Liver (tissue), 9 donors: ENCODE results near the gene ADAMTS20. TPM values are rescaled to one million over a fixed set of nuclear protein-coding genes. Genes with fewer than 3 reads are reported as not detected.

ENCODE experiments used
- DNase-seq: peaks from one replicate; pipeline ENCODE4 v3.0.0-alpha.2; 2017; ENCODE audit warnings: low spot score
- H3K27ac ChIP-seq, 2 donors: one replicate each; pipeline ENCODE4 v1.7.0; 2013; ENCODE audit warnings: inconsistent platforms in 2 of 2, low read length in 2 of 2, control low read depth in 1 of 2, low read depth in 1 of 2, mild to moderate bottlenecking in 1 of 2
- H3K27me3 ChIP-seq, 4 donors: one replicate each; pipeline versions ENCODE4 v1.6.1 to v1.7.0; 2013; ENCODE audit warnings: low read length in 3 of 4, inconsistent platforms in 1 of 4, mild to moderate bottlenecking in 1 of 4, moderate library complexity in 1 of 4; ENCODE audit not compliant: control insufficient read depth in 4 of 4, insufficient read depth in 4 of 4
- H3K36me3 ChIP-seq, 4 donors: one replicate each; pipeline versions ENCODE4 v1.6.1 to v1.7.0; 2013; ENCODE audit warnings: low read length in 3 of 4, mild to moderate bottlenecking in 3 of 4, low read depth in 1 of 4, moderate library complexity in 1 of 4; ENCODE audit not compliant: control insufficient read depth in 4 of 4, insufficient read depth in 3 of 4
- H3K4me1 ChIP-seq, 4 donors: one replicate each; pipeline versions ENCODE4 v1.6.1 to v1.7.0; 2013; ENCODE audit warnings: low read length in 3 of 4, mild to moderate bottlenecking in 3 of 4, moderate library complexity in 1 of 4; ENCODE audit not compliant: control insufficient read depth in 4 of 4, insufficient read depth in 4 of 4
- H3K4me3 ChIP-seq, 3 donors: one replicate each; pipeline versions ENCODE4 v1.6.1 to v1.7.0; 2013; ENCODE audit warnings: low read length in 3 of 3, control low read depth in 1 of 3, low read depth in 1 of 3, mild to moderate bottlenecking in 1 of 3
- H3K9ac ChIP-seq, 2 donors: one replicate each; pipeline ENCODE4 v1.7.0; 2013; ENCODE audit warnings: low read length in 2 of 2, mild to moderate bottlenecking in 2 of 2, moderate library complexity in 2 of 2, control low read depth in 1 of 2, low read depth in 1 of 2
- H3K9me3 ChIP-seq, 4 donors: one replicate each; pipeline versions ENCODE4 v1.6.1 to v1.7.0; 2013; ENCODE audit warnings: low read length in 3 of 4; ENCODE audit not compliant: control insufficient read depth in 4 of 4
- EGR1 ChIP-seq, 2 donors: IDR thresholded peaks; 2 replicates each; pipeline ENCODE4 v1.6.1; 2016 to 2018; ENCODE audit warnings: antibody characterized with exemption in 2 of 2, low read depth in 2 of 2
- FOXA1 ChIP-seq: IDR thresholded peaks from 2 replicates; pipeline ENCODE4 v1.6.1; 2016; ENCODE audit warnings: antibody characterized with exemption
- HNF4A ChIP-seq, 2 donors: conservative IDR thresholded peaks; 2 replicates each; pipeline ENCODE4 v1.6.1; 2016; ENCODE audit warnings: antibody characterized with exemption in 2 of 2, mild to moderate bottlenecking in 2 of 2
- HNF4G ChIP-seq: IDR thresholded peaks from 2 replicates; pipeline ENCODE4 v1.6.1; 2016; ENCODE audit warnings: antibody characterized with exemption
- NR2F2 ChIP-seq: IDR thresholded peaks from 2 replicates; pipeline ENCODE4 v1.6.1; 2016; ENCODE audit warnings: antibody characterized with exemption
- RXRA ChIP-seq, 2 donors: IDR thresholded peaks; 2 replicates each; pipeline ENCODE4 v1.6.1; 2017 to 2018; ENCODE audit warnings: antibody characterized with exemption in 2 of 2, mild to moderate bottlenecking in 1 of 2
- SP1 ChIP-seq: IDR thresholded peaks from 2 replicates; pipeline ENCODE4 v1.6.1; 2018; ENCODE audit warnings: antibody characterized with exemption, mild to moderate bottlenecking
- WGBS: extraction: QIAGEN DNeasy Blood & Tissue Kit; methylation state at CpG from one replicate; pipeline ENCODE4 v1.1.7; 2013; 5-methylcytosine and 5-hydroxymethylcytosine counted together
- polyA plus RNA-seq, 2 donors: library from polyadenylated mRNA; stranded (reverse) in 1 of 2; unstranded in 1 of 2; fragments of 200-250 nt in 1 of 2; fragments of >200 nt in 1 of 2; fragmentation: Nextera tagmentation in 1 of 2; extraction: Ambion mirVana in 1 of 2; gene quantifications; one replicate each; pipeline versions ENCODE4 v1.2.1 to v1.2.3, GENCODE V29; 2013 to 2015
- total RNA-seq, 2 donors: library from RNA; depleted of rRNA; stranded (reverse); fragments of >200 nt; gene quantifications; one replicate each; pipeline ENCODE4 v1.2.3, GENCODE V29; 2014
- TF ChIP-seq, protein P1 (sequence below): IDR thresholded peaks from 2 replicates; pipeline ENCODE4 v1.6.1; 2016; ENCODE audit warnings: antibody characterized with exemption
- TF ChIP-seq, protein P2 (sequence below): IDR thresholded peaks from 2 replicates; pipeline ENCODE4 v1.6.1; 2016; ENCODE audit warnings: antibody characterized with exemption
- TF ChIP-seq, protein P3 (sequence below): IDR thresholded peaks from 2 replicates; pipeline ENCODE4 v1.6.1; 2016; ENCODE audit warnings: antibody characterized with exemption
- TF ChIP-seq, protein P4 (sequence below): IDR thresholded peaks from 2 replicates; pipeline ENCODE4 v1.6.1; 2016; ENCODE audit warnings: antibody characterized with exemption, mild to moderate bottlenecking
- TF ChIP-seq, protein P5 (sequence below): fragments of 150-350 bp; IDR thresholded peaks from 2 replicates; pipeline ENCODE4 v1.5.1; 2017; ENCODE audit warnings: improper control_type of control experiment, low read depth, low read length; ENCODE audit not compliant: missing input control
- donor health status: healthy.
- donor health status: healthy.
- donor health status: healthy.
- donor health status: healthy.
- donor health status: healthy.

The ADAMTS20 gene
- total and polyA plus RNA-seq, 4 donors = 0.05 TPM; not detected in 3

DNA sequence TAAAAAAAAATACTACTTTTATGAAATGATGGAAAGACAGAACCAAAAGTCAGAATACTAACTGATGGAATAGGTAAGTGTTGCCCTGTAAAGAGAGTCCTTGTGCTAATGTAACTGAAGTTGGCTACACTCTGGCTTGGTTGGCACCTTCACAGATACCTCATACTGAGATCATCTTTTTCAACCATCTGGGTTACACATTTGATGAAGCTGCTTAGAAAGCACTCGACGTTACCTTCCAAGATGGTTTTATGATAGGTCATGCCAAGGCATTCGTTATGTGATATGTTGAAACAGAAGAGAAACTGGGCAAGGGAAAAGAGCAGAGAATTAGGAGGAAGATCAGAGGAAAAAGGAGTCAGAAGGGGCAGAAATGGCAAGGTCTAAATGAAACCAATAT, 203.8 kb downstream of the ADAMTS20 start:
- no peak for DNase-seq
- no peaks in the 10 kb centered on the region for H3K4me1 ChIP-seq
- H3K27me3 ChIP-seq = peaks cover 0 to 2% (median 0%) of the 10 kb centered on the region in 4 donors
- H3K4me3 ChIP-seq = no peak overlapping the region
- H3K27ac ChIP-seq = no peak overlapping the region
- WGBS = 67% methylated on average over 3 of the region's 3 CpGs
- H3K9ac ChIP-seq = no peak overlapping the region
- no peaks in the 10 kb centered on the region for H3K36me3 ChIP-seq
- H3K9me3 ChIP-seq = peaks cover 0 to 3% (median under 1%) of the 10 kb centered on the region in 4 donors
- TF ChIP-seq FOXA1 (no peak), EGR1 (IDR thresholded peaks at IDR 0.05; ENCODE audit: low read depth in 2 of 2) (no peak)
- TF ChIP-seq, protein P1, sequence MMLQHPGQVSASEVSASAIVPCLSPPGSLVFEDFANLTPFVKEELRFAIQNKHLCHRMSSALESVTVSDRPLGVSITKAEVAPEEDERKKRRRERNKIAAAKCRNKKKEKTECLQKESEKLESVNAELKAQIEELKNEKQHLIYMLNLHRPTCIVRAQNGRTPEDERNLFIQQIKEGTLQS = no peak

DNA sequence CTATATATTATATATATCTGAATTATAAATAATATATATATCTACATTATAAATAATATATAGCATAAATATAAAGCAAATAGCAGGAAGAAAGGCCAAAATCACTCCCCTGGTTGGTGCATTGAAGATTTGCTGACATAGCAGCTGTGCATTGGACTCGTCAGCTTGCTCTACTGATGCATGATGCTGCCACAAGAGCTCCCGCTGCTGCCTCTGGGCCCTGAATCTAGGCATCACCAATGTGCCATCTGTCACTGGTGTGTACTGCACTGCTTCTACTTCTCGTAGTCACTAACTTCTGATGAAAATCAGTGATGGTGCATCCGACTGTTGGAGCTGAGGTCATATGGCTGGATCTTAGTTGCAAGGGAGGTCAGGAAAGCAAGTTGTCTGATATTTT, 205.0 kb downstream of the ADAMTS20 start:
- no peaks in the 10 kb centered on the region for H3K36me3 ChIP-seq
- H3K9ac ChIP-seq = no peak overlapping the region
- no peak overlapping the region for H3K4me3 ChIP-seq
- TF ChIP-seq NR2F2 (no peak), HNF4A (conservative IDR thresholded peaks at IDR 0.05) (no peak), RXRA (IDR thresholded peaks at IDR 0.05) (no peak), SP1 (no peak), HNF4G (no peak), EGR1 (IDR thresholded peaks at IDR 0.05; ENCODE audit: low read depth in 2 of 2) (no peak)
- TF ChIP-seq, protein P2, sequence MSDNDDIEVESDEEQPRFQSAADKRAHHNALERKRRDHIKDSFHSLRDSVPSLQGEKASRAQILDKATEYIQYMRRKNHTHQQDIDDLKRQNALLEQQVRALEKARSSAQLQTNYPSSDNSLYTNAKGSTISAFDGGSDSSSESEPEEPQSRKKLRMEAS = no peak
- TF ChIP-seq, protein P3, sequence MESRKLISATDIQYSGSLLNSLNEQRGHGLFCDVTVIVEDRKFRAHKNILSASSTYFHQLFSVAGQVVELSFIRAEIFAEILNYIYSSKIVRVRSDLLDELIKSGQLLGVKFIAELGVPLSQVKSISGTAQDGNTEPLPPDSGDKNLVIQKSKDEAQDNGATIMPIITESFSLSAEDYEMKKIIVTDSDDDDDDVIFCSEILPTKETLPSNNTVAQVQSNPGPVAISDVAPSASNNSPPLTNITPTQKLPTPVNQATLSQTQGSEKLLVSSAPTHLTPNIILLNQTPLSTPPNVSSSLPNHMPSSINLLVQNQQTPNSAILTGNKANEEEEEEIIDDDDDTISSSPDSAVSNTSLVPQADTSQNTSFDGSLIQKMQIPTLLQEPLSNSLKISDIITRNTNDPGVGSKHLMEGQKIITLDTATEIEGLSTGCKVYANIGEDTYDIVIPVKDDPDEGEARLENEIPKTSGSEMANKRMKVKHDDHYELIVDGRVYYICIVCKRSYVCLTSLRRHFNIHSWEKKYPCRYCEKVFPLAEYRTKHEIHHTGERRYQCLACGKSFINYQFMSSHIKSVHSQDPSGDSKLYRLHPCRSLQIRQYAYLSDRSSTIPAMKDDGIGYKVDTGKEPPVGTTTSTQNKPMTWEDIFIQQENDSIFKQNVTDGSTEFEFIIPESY = no peak
- TF ChIP-seq, protein P4, sequence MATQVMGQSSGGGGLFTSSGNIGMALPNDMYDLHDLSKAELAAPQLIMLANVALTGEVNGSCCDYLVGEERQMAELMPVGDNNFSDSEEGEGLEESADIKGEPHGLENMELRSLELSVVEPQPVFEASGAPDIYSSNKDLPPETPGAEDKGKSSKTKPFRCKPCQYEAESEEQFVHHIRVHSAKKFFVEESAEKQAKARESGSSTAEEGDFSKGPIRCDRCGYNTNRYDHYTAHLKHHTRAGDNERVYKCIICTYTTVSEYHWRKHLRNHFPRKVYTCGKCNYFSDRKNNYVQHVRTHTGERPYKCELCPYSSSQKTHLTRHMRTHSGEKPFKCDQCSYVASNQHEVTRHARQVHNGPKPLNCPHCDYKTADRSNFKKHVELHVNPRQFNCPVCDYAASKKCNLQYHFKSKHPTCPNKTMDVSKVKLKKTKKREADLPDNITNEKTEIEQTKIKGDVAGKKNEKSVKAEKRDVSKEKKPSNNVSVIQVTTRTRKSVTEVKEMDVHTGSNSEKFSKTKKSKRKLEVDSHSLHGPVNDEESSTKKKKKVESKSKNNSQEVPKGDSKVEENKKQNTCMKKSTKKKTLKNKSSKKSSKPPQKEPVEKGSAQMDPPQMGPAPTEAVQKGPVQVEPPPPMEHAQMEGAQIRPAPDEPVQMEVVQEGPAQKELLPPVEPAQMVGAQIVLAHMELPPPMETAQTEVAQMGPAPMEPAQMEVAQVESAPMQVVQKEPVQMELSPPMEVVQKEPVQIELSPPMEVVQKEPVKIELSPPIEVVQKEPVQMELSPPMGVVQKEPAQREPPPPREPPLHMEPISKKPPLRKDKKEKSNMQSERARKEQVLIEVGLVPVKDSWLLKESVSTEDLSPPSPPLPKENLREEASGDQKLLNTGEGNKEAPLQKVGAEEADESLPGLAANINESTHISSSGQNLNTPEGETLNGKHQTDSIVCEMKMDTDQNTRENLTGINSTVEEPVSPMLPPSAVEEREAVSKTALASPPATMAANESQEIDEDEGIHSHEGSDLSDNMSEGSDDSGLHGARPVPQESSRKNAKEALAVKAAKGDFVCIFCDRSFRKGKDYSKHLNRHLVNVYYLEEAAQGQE = no peak
- TF ChIP-seq, protein P5, sequence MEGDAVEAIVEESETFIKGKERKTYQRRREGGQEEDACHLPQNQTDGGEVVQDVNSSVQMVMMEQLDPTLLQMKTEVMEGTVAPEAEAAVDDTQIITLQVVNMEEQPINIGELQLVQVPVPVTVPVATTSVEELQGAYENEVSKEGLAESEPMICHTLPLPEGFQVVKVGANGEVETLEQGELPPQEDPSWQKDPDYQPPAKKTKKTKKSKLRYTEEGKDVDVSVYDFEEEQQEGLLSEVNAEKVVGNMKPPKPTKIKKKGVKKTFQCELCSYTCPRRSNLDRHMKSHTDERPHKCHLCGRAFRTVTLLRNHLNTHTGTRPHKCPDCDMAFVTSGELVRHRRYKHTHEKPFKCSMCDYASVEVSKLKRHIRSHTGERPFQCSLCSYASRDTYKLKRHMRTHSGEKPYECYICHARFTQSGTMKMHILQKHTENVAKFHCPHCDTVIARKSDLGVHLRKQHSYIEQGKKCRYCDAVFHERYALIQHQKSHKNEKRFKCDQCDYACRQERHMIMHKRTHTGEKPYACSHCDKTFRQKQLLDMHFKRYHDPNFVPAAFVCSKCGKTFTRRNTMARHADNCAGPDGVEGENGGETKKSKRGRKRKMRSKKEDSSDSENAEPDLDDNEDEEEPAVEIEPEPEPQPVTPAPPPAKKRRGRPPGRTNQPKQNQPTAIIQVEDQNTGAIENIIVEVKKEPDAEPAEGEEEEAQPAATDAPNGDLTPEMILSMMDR = no peak
- H3K27ac ChIP-seq = no peak overlapping the region
- H3K4me1 ChIP-seq = no peaks in the 10 kb centered on the region
- 78% methylated on average over 4 of the region's 4 CpGs for WGBS
- peaks cover 0 to 2% (median 0%) of the 10 kb centered on the region in 4 donors for H3K27me3 ChIP-seq
- no peak for DNase-seq
- H3K9me3 ChIP-seq = peaks cover 0 to 3% (median under 1%) of the 10 kb centered on the region in 4 donors
